GM12878 (cell line): Measurements from ENCODE around the gene REEP2. TPM values are rescaled to one million over a fixed set of nuclear protein-coding genes. Genes with fewer than 3 reads are reported as not detected.

Experiments used
- ATAC-seq: fragments of 200-7000 bp; cut with Tn5 transposase; 3 replicates; pipeline ENCODE4 v1.9.1; 2020; ENCODE audit warnings: mild to moderate bottlenecking, moderate library complexity
- BruUV-seq: library from RNA; stranded (reverse); fragments of 400-500 nt; replicated peaks from 2 replicates; lab custom pipeline; 2021; lab: Mats Ljungman, UMichigan
- CTCF ChIA-PET: fragments of 300-600 bp; sonication (Branson Sonifier 250); formaldehyde crosslinking; extraction: SDS; loops from one replicate; lab custom pipeline; 2021; ENCODE audit warnings: inconsistent platforms; lab: Yijun Ruan, JAX
- POLR2A ChIA-PET: fragments of 350-600 bp; formaldehyde crosslinking; extraction: SDS; loops from one replicate; lab custom pipeline; 2021; ENCODE audit warnings: inconsistent platforms; lab: Charles Lee
- RAD21 ChIA-PET: fragments of 300-600 bp; sonication (Branson Sonifier 250); formaldehyde crosslinking; loops from one replicate; lab custom pipeline; 2023; ENCODE audit warnings: antibody characterized with exemption; ENCODE audit not compliant: unreplicated experiment; lab: Charles Lee
- SMC1A ChIA-PET: fragments of 300-600 bp; sonication (Branson Sonifier 250); formaldehyde crosslinking; loops from one replicate; lab custom pipeline; 2023; ENCODE audit not compliant: unreplicated experiment, uncharacterized antibody; lab: Charles Lee
- DNase-seq: peaks from one replicate; pipeline ENCODE4 v3.0.0-alpha.2; 2011; ENCODE audit warnings: low read depth, low spot score
- FAIRE-seq: peaks from 3 replicates; lab custom pipeline; 2011; peaks lifted over from hg19 to GRCh38; lab: Jason Lieb, UNC
- H2AFZ ChIP-seq: 2 replicates; pipeline ENCODE4 v1.6.0; 2011; ENCODE audit warnings: low read depth, low read length, control low read depth; ENCODE audit not compliant: control insufficient read depth
- H3K27ac ChIP-seq: 2 replicates; pipeline ENCODE4 v1.5.1; 2011; ENCODE audit warnings: control low read depth; ENCODE audit not compliant: control insufficient read depth, insufficient read depth
- H3K27me3 ChIP-seq, 2 experiments: replicated peaks in 1 of 2; 2 replicates each; pipeline versions ENCODE4 v1.6.0 to v1.6.1; 2011; ENCODE audit warnings: low read length in 1 of 2; ENCODE audit not compliant: control insufficient read depth in 2 of 2, insufficient read depth in 2 of 2
- H3K36me3 ChIP-seq, 2 experiments: 2 replicates each; pipeline ENCODE4 v1.5.1; 2011; ENCODE audit warnings: low read length in 1 of 2; ENCODE audit not compliant: control insufficient read depth in 2 of 2, insufficient read depth in 2 of 2
- H3K4me1 ChIP-seq: 2 replicates; pipeline ENCODE4 v1.6.1; 2011; ENCODE audit warnings: mild to moderate bottlenecking, low read length, moderate library complexity, mixed read lengths; ENCODE audit not compliant: control insufficient read depth, insufficient read depth
- H3K4me2 ChIP-seq: 2 replicates; pipeline ENCODE4 v1.6.0; 2011; ENCODE audit warnings: control low read depth; ENCODE audit not compliant: control insufficient read depth, insufficient read depth
- H3K4me3 ChIP-seq: fragments of 200-600 bp; sonication (generic); 2 replicates; pipeline ENCODE4 v1.5.1; 2016
- H3K79me2 ChIP-seq: 2 replicates; pipeline ENCODE4 v1.6.0; 2011; ENCODE audit warnings: low read length; ENCODE audit not compliant: control insufficient read depth, insufficient read depth
- H3K9ac ChIP-seq: 2 replicates; pipeline ENCODE4 v1.8.0; 2011; ENCODE audit warnings: low read length, control low read depth, mixed read lengths; ENCODE audit not compliant: control insufficient read depth, insufficient read depth
- H3K9me3 ChIP-seq: replicated peaks from 3 replicates; pipeline ENCODE4 v1.5.1; 2011; ENCODE audit warnings: mild to moderate bottlenecking, low read length; ENCODE audit not compliant: control insufficient read depth, insufficient read depth
- H4K20me1 ChIP-seq: 2 replicates; pipeline ENCODE4 v1.6.0; 2011; ENCODE audit not compliant: control insufficient read depth, insufficient read depth
- ATF7 ChIP-seq: fragments of 450-650 bp; IDR thresholded peaks from 2 replicates; pipeline ENCODE4 v1.6.1; 2016; ENCODE audit warnings: low read depth, mild to moderate bottlenecking
- BCL11A ChIP-seq: IDR thresholded peaks from 2 replicates; pipeline ENCODE4 v1.6.1; 2011; ENCODE audit warnings: low read depth, low read length
- CBFB ChIP-seq: IDR thresholded peaks from 2 replicates; pipeline ENCODE4 v1.6.1; 2016; ENCODE audit warnings: antibody characterized with exemption, low read depth
- CREM ChIP-seq: IDR thresholded peaks from 2 replicates; pipeline ENCODE4 v1.6.1; 2014; ENCODE audit warnings: antibody characterized with exemption, low read depth
- MYC ChIP-seq: IDR thresholded peaks from 2 replicates; pipeline ENCODE4 v1.6.1; 2011; ENCODE audit warnings: mild to moderate bottlenecking, low read length, moderate library complexity, inconsistent platforms; ENCODE audit not compliant: insufficient read depth, insufficient replicate concordance, insufficient read length, severe bottlenecking
- POLR2A ChIP-seq: IDR thresholded peaks from 2 replicates; pipeline ENCODE4 v1.6.1; 2011; ENCODE audit warnings: low read depth, mild to moderate bottlenecking, low read length
- TARDBP ChIP-seq: IDR thresholded peaks from 2 replicates; pipeline ENCODE4 v1.6.1; 2016; ENCODE audit warnings: borderline replicate concordance
- ZNF384 ChIP-seq: IDR thresholded peaks from 2 replicates; pipeline ENCODE4 v1.6.1; 2012; ENCODE audit warnings: low read depth, mild to moderate bottlenecking, low read length, improper control_type of control experiment, borderline replicate concordance
- WGBS: methylation state at CpG from one replicate; pipeline ENCODE4 v1.1.6; 2016; ENCODE audit warnings: low lambda C conversion rate; ENCODE audit not compliant: insufficient replicate concordance, insufficient coverage; ENCODE audit errors: missing lambda C conversion rate; 5-methylcytosine and 5-hydroxymethylcytosine counted together
- in situ Hi-C: fragments of 300-500 bp; cut with MboI; formaldehyde crosslinking; loops from 9 replicates; pipeline ENCODE4 v1.14.3; 2018; ENCODE audit warnings: mixed read lengths
- intact Hi-C: fragments of 100-400 bp; cut with micrococcal nuclease; formaldehyde crosslinking; loops from one replicate; pipeline ENCODE4 v1.14.2; 2022; ENCODE audit not compliant: unreplicated experiment
- polyA plus RNA-seq, 11 experiments: library from polyadenylated mRNA; depleted of rRNA in 4 of 11; unstranded in 6 of 11; stranded (reverse) in 5 of 11; fragments of >200 nt; fragmentation: Nextera tagmentation in 4 of 11; fragmentation: Illumina TruSeq in 1 of 11; extraction: Ambion mirVana in 4 of 11; extraction: Trizol in 1 of 11; gene quantifications; 1 replicate in 1 of 11; 2 replicates in 10 of 11; pipeline versions ENCODE4 v1.2.1 to v1.2.3, GENCODE V29; 2011 to 2016; ENCODE audit warnings: inconsistent platforms in 2 of 11, missing spikeins in 2 of 11, low read depth in 1 of 11
- total RNA-seq, 4 experiments: library from RNA; depleted of rRNA in 3 of 4; stranded (reverse); fragments of >200 nt in 3 of 4; fragmentation: Illumina TruSeq in 1 of 4; extraction: Trizol in 1 of 4; gene quantifications; 2 replicates each; pipeline versions ENCODE4 v1.2.1 to v1.2.3, GENCODE V29; 2013 to 2021
- TF ChIP-seq, protein P1 (sequence below): IDR thresholded peaks from 2 replicates; pipeline ENCODE4 v1.6.1; 2012; ENCODE audit warnings: improper control_type of control experiment, low read depth, low read length; ENCODE audit not compliant: insufficient replicate concordance

Gene REEP2
- total and polyA plus RNA-seq, 10 of the 15 experiments (the other 5 are each of a cell fraction or from before 2014, with no cell fraction given) = 0.10 to 3.1 (median 2.0) TPM

DNA sequence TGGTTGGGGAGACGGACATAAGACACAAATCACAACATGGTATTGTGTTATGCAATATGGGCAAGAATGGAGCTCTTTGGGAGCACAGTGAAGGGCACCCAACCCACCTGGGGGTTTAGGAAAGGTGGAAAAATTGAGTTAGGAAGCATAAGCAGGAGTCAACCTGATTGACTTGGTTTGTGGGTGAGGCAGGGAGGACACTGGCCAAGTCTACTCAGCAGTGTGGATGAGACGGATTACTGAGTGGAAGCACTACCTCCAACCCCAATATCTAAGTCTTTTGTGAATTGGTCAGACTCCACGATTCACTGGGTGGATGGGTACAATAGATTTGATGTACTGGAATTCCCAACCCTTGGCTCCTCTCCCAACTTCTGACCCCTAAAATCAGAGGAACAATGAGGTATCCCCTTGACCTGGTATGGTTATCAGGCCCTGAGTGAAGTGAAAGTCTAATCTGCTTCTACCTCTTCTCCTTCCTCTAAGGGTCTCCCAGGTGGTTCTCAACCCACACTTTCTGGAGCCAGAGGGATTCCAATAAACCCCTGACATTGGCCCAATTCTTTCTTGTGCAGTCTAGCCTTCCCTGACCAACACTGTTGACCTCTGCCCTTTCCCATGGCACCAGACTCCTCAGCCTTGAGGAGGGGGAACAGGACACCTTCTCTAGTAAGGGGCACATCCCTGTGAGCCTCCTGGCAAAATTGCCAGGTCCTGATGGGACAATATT, 31.6 kb downstream of the REEP2 start (continued):
- TF ChIP-seq ATF7 = no peak
- TF ChIP-seq, all 136 proteins: peak for 0

DNA sequence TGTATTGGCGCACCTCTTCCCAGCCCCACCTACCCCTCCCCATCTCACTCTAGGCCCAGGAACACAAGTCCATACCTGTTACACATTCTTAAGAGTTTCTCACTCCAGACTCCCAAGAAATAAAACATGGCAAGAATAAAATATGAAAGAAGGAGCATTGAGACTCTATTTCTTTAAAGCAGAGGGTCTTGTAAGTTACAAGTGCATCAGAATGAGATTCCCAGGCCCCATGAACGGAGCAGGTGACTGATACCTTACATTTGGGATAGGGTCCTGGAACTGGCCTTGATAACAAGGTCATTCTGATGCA, 32.1 kb downstream of the REEP2 start:
- Histone ChIP-seq H3K27me3 (peaks cover 0 to 4% of the 10 kb centered on the region in 2 experiments; a peak in 1 of 4 replicates), H2AFZ (no peak overlapping the region), H3K4me3 (no peak overlapping the region), H3K27ac (no peak overlapping the region), H3K9ac (no peak overlapping the region), H3K79me2 (no peaks in the 10 kb centered on the region), H3K4me2 (no peak overlapping the region), H3K4me1 (peaks cover 1% of the 10 kb centered on the region), H4K20me1 (no peaks in the 10 kb centered on the region), H3K9me3 (no peaks in the 10 kb centered on the region), H3K36me3 (no peaks in the 10 kb centered on the region; a peak in 1 of 4 replicates)
- no peak for DNase-seq
- no TSS peak for BruUV-seq
- intact Hi-C loops (loop anchor here (1.0 kb wide), 1 partner anchor 10 kb away; no protein-coding TSS in a partner anchor), in situ Hi-C loops (no loop called here)
- ChIA-PET CTCF (interaction anchor here (1.0 kb wide), 1 partner anchor 77 kb away, joined by 5 read pairs; no protein-coding TSS in a partner anchor), POLR2A (no interaction called here), SMC1A (interaction anchor here (0.6 to 2.0 kb wide), 2 partner anchors 10 to 29 kb away, joined by 3 to 7 read pairs; no protein-coding TSS in a partner anchor), RAD21 (no interaction called here)
- FAIRE-seq = no peak
- WGBS = 46% methylated on average over 2 of the region's 2 CpGs
- ATAC-seq = no peak
- TF ChIP-seq CREM (no peak), BCL11A (no peak), ZNF384 (no peak), MYC (no peak), POLR2A (no peak), CBFB (no peak), TARDBP (no peak)
- TF ChIP-seq, protein P1, sequence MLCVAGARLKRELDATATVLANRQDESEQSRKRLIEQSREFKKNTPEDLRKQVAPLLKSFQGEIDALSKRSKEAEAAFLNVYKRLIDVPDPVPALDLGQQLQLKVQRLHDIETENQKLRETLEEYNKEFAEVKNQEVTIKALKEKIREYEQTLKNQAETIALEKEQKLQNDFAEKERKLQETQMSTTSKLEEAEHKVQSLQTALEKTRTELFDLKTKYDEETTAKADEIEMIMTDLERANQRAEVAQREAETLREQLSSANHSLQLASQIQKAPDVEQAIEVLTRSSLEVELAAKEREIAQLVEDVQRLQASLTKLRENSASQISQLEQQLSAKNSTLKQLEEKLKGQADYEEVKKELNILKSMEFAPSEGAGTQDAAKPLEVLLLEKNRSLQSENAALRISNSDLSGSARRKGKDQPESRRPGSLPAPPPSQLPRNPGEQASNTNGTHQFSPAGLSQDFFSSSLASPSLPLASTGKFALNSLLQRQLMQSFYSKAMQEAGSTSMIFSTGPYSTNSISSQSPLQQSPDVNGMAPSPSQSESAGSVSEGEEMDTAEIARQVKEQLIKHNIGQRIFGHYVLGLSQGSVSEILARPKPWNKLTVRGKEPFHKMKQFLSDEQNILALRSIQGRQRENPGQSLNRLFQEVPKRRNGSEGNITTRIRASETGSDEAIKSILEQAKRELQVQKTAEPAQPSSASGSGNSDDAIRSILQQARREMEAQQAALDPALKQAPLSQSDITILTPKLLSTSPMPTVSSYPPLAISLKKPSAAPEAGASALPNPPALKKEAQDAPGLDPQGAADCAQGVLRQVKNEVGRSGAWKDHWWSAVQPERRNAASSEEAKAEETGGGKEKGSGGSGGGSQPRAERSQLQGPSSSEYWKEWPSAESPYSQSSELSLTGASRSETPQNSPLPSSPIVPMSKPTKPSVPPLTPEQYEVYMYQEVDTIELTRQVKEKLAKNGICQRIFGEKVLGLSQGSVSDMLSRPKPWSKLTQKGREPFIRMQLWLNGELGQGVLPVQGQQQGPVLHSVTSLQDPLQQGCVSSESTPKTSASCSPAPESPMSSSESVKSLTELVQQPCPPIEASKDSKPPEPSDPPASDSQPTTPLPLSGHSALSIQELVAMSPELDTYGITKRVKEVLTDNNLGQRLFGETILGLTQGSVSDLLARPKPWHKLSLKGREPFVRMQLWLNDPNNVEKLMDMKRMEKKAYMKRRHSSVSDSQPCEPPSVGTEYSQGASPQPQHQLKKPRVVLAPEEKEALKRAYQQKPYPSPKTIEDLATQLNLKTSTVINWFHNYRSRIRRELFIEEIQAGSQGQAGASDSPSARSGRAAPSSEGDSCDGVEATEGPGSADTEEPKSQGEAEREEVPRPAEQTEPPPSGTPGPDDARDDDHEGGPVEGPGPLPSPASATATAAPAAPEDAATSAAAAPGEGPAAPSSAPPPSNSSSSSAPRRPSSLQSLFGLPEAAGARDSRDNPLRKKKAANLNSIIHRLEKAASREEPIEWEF = no peak
